Measurements from ENCODE around the gene GRAMD2B.
"Not testable (repeated sequence)": the region's sequence is repeated elsewhere in the genome, so short reads cannot be mapped to it uniquely, and the experiment has no call there.

Gene GRAMD2B

GRCh38 chr5:126422994-126423788 lies at the start of gene GRAMD2B:
GRAMD2B (plus strand) TSS chr5:126423409; CDS start chr5:126423607, 198 bp downstream.
- peak; percentile 93 for DNase-seq

- no peak for DNase-seq
Measured at GRCh38 chr5:126374109-126374416, 49.1 kb upstream of the GRAMD2B start.

- DNase-seq = no peak
Measured at GRCh38 chr5:126376443-126376842, 46.8 kb upstream of the GRAMD2B start.

- DNase-seq = no peak
Measured at GRCh38 chr5:126377424-126377823, 45.8 kb upstream of the GRAMD2B start.

- not testable (repeated sequence) for DNase-seq
Measured at GRCh38 chr5:126380316-126380715, 42.9 kb upstream of the GRAMD2B start.

GRCh38 chr5:126383246-126383645 lies 40.0 kb upstream of the GRAMD2B start:
- no peak for DNase-seq

GRCh38 chr5:126383776-126384175 lies 39.4 kb upstream of the GRAMD2B start:
- no peak for DNase-seq

GRCh38 chr5:126384985-126385384 lies 38.2 kb upstream of the GRAMD2B start:
- no peak for DNase-seq

GRCh38 chr5:126385524-126386502 lies 37.4 kb upstream of the GRAMD2B start:
- DNase-seq = no peak

GRCh38 chr5:126389179-126389578 lies 34.0 kb upstream of the GRAMD2B start:
- DNase-seq = no peak

GRCh38 chr5:126390051-126390450 lies 33.2 kb upstream of the GRAMD2B start:
- DNase-seq = no peak

GRCh38 chr5:126391386-126391785 lies 31.8 kb upstream of the GRAMD2B start:
- no peak for DNase-seq

GRCh38 chr5:126394211-126394788 lies 28.9 kb upstream of the GRAMD2B start:
- no peak for DNase-seq

- no peak for DNase-seq
Measured at GRCh38 chr5:126395198-126395597, 28.0 kb upstream of the GRAMD2B start.

- no peak for DNase-seq
Measured at GRCh38 chr5:126395605-126396004, 27.6 kb upstream of the GRAMD2B start.

- not testable (repeated sequence) for DNase-seq
Measured at GRCh38 chr5:126396721-126397120, 26.5 kb upstream of the GRAMD2B start.

- DNase-seq = no peak
Measured at GRCh38 chr5:126398791-126399190, 24.4 kb upstream of the GRAMD2B start.

GRCh38 chr5:126400621-126401251 lies 22.5 kb upstream of the GRAMD2B start:
- DNase-seq = no peak

- no peak for DNase-seq
Measured at GRCh38 chr5:126402621-126403555, 20.3 kb upstream of the GRAMD2B start.

GRCh38 chr5:126403876-126404275 lies 19.3 kb upstream of the GRAMD2B start:
- DNase-seq = no peak

GRCh38 chr5:126410623-126411022 lies 12.6 kb upstream of the GRAMD2B start:
- no peak for DNase-seq

- DNase-seq = no peak
Measured at GRCh38 chr5:126413856-126414255, 9.4 kb upstream of the GRAMD2B start.
